H1 (cell line): Measurements from ENCODE around the gene CA10. TPM values are rescaled to one million over a fixed set of nuclear protein-coding genes. Genes with fewer than 3 reads are reported as not detected.

Source experiments
- CTCF ChIA-PET: fragments of 300-600 bp; sonication (Branson Sonifier 250); formaldehyde crosslinking; loops from one replicate; lab custom pipeline; 2021; ENCODE audit not compliant: partially characterized antibody; lab: Charles Lee
- POLR2A ChIA-PET: fragments of 300-600 bp; sonication (Branson Sonifier 250); formaldehyde crosslinking; loops from one replicate; lab custom pipeline; 2021; ENCODE audit warnings: inconsistent platforms; ENCODE audit not compliant: partially characterized antibody; lab: Charles Lee
- DNase-seq, 2 experiments: peaks; one replicate each; pipeline versions ENCODE4 v3.0.0 to v3.0.0-alpha.2; 2010 to 2022; ENCODE audit warnings: low spot score in 2 of 2, low read depth in 1 of 2, mixed read lengths in 1 of 2
- FAIRE-seq: peaks from 2 replicates; lab custom pipeline; 2011; peaks lifted over from hg19 to GRCh38; lab: Jason Lieb, UNC
- H2AFZ ChIP-seq: 2 replicates; pipeline ENCODE4 v1.8.1; 2012; ENCODE audit warnings: low read length, inconsistent platforms
- H2AK5ac ChIP-seq: 2 replicates; pipeline ENCODE4 v1.6.1; 2013; ENCODE audit warnings: low read depth, low read length
- H2BK120ac ChIP-seq: replicated peaks from 2 replicates; pipeline ENCODE3; 2013; ENCODE audit warnings: low read depth, low read length, inconsistent platforms
- H2BK12ac ChIP-seq: 2 replicates; pipeline ENCODE4 v1.6.1; 2013; ENCODE audit warnings: low read depth, low read length
- H2BK15ac ChIP-seq: 2 replicates; pipeline ENCODE4 v1.6.1; 2013; ENCODE audit warnings: low read length
- H2BK20ac ChIP-seq: 2 replicates; pipeline ENCODE4 v1.6.1; 2013; ENCODE audit warnings: low read length
- H2BK5ac ChIP-seq: 2 replicates; pipeline ENCODE4 v1.6.1; 2013; ENCODE audit warnings: low read depth, low read length
- H3K14ac ChIP-seq: 2 replicates; pipeline ENCODE4 v1.6.1; 2013; ENCODE audit warnings: inconsistent platforms; ENCODE audit not compliant: insufficient read length
- H3K18ac ChIP-seq: 2 replicates; pipeline ENCODE4 v1.6.1; 2013; ENCODE audit warnings: low read length; ENCODE audit errors: extremely low read depth
- H3K23ac ChIP-seq: 2 replicates; pipeline ENCODE4 v1.6.1; 2013; ENCODE audit warnings: inconsistent platforms; ENCODE audit not compliant: insufficient read length
- H3K23me2 ChIP-seq: 2 replicates; pipeline ENCODE4 v1.6.1; 2013; ENCODE audit warnings: low read depth, low read length
- H3K27ac ChIP-seq: 2 replicates; pipeline ENCODE4 v1.6.1; 2011; ENCODE audit warnings: low read depth, low read length, inconsistent platforms
- H3K27me3 ChIP-seq, 4 experiments: replicated peaks in 1 of 4; 1 replicate in 1 of 4; 2 replicates in 3 of 4; pipeline versions ENCODE4 v1.6.1 to v1.8.1; 2011 to 2013; ENCODE audit warnings: low read length in 3 of 4, mild to moderate bottlenecking in 3 of 4, inconsistent platforms in 2 of 4, mixed read lengths in 2 of 4, moderate library complexity in 1 of 4; ENCODE audit not compliant: control insufficient read depth in 3 of 4, insufficient read depth in 3 of 4; ENCODE audit errors: extremely low read depth in 1 of 4
- H3K36me3 ChIP-seq, 4 experiments: 2 replicates each; pipeline versions ENCODE4 v1.6.1 to v1.8.1; 2011 to 2013; ENCODE audit warnings: mild to moderate bottlenecking in 4 of 4, low read length in 3 of 4, moderate library complexity in 2 of 4, control low read depth in 1 of 4, inconsistent platforms in 1 of 4; ENCODE audit not compliant: insufficient read depth in 4 of 4, control insufficient read depth in 2 of 4
- H3K4ac ChIP-seq: replicated peaks from 2 replicates; pipeline ENCODE3; 2013; ENCODE audit warnings: low read length, low read depth, mixed read lengths, inconsistent platforms; ENCODE audit not compliant: insufficient read length
- H3K4me1 ChIP-seq, 4 experiments: replicated peaks in 1 of 4; 1 replicate in 1 of 4; 2 replicates in 3 of 4; pipeline versions ENCODE4 v1.6.1 to v1.8.1; 2011 to 2013; ENCODE audit warnings: low read length in 3 of 4, inconsistent platforms in 2 of 4, mixed read lengths in 1 of 4; ENCODE audit not compliant: insufficient read depth in 4 of 4, control insufficient read depth in 3 of 4
- H3K4me2 ChIP-seq, 2 experiments: 2 replicates each; pipeline versions ENCODE4 v1.6.1 to v1.8.1; 2011 to 2013; ENCODE audit warnings: low read depth in 2 of 2, low read length in 2 of 2, control low read depth in 1 of 2, inconsistent platforms in 1 of 2, mild to moderate bottlenecking in 1 of 2; ENCODE audit not compliant: insufficient read depth in 1 of 2
- H3K4me3 ChIP-seq, 4 experiments: fragments of 200-600, 300-600 bp in 1 of 4; sonication (generic), shearing (Covaris generic), sonication (Bioruptor Twin) in 1 of 4; 2 replicates each; pipeline versions ENCODE4 v1.5.1 to v1.8.1; 2011 to 2016; ENCODE audit warnings: low read length in 4 of 4, low read depth in 3 of 4, control low read depth in 2 of 4, inconsistent platforms in 2 of 4, mild to moderate bottlenecking in 2 of 4, mixed read lengths in 1 of 4, moderate library complexity in 1 of 4; ENCODE audit not compliant: insufficient read depth in 2 of 4; ENCODE audit errors: extremely low read depth in 1 of 4
- H3K56ac ChIP-seq: replicated peaks from 2 replicates; pipeline ENCODE3; 2013; ENCODE audit warnings: low read depth, mild to moderate bottlenecking, mixed read lengths, low read length, inconsistent platforms; ENCODE audit not compliant: insufficient read length
- H3K79me1 ChIP-seq: 2 replicates; pipeline ENCODE4 v1.6.1; 2013; ENCODE audit warnings: low read depth, low read length, control low read depth
- H3K79me2 ChIP-seq, 2 experiments: 2 replicates each; pipeline versions ENCODE4 v1.6.1 to v1.8.1; 2012 to 2013; ENCODE audit warnings: low read length in 2 of 2, mild to moderate bottlenecking in 2 of 2, inconsistent platforms in 1 of 2; ENCODE audit not compliant: insufficient read depth in 2 of 2, control insufficient read depth in 1 of 2
- H3K9ac ChIP-seq, 4 experiments: replicated peaks in 1 of 4; 1 replicate in 1 of 4; 2 replicates in 3 of 4; pipeline versions ENCODE4 v1.6.1 to v1.8.1; 2011 to 2013; ENCODE audit warnings: low read depth in 3 of 4, low read length in 3 of 4, control low read depth in 2 of 4, mild to moderate bottlenecking in 2 of 4, moderate library complexity in 2 of 4, inconsistent platforms in 1 of 4; ENCODE audit errors: extremely low read depth in 1 of 4
- H3K9me3 ChIP-seq, 2 experiments: 2 replicates each; pipeline versions ENCODE4 v1.6.1 to v1.8.1; 2012 to 2013; ENCODE audit warnings: mild to moderate bottlenecking in 2 of 2, moderate library complexity in 2 of 2, control low read depth in 1 of 2, inconsistent platforms in 1 of 2, low read depth in 1 of 2, low read length in 1 of 2, mixed read lengths in 1 of 2; ENCODE audit not compliant: insufficient read depth in 2 of 2
- H4K20me1 ChIP-seq, 2 experiments: replicated peaks in 1 of 2; 2 replicates each; pipeline versions ENCODE3 to v1.8.1; 2011 to 2013; ENCODE audit warnings: inconsistent platforms in 2 of 2, low read length in 2 of 2, mild to moderate bottlenecking in 1 of 2; ENCODE audit not compliant: insufficient read depth in 2 of 2, control insufficient read depth in 1 of 2
- H4K5ac ChIP-seq: 2 replicates; pipeline ENCODE4 v1.6.1; 2013; ENCODE audit warnings: low read length, low read depth, mixed read lengths, inconsistent platforms; ENCODE audit not compliant: insufficient read length
- H4K8ac ChIP-seq: 2 replicates; pipeline ENCODE4 v1.8.0; 2013; ENCODE audit warnings: mild to moderate bottlenecking, moderate library complexity, low read length, inconsistent platforms; ENCODE audit not compliant: insufficient read depth; ENCODE audit errors: extremely low read depth
- H4K91ac ChIP-seq: replicated peaks from 2 replicates; pipeline ENCODE3; 2013; ENCODE audit warnings: low read length, mixed read lengths, inconsistent platforms; ENCODE audit not compliant: insufficient read length
- CHD2 ChIP-seq: IDR thresholded peaks from 2 replicates; pipeline ENCODE4 v1.6.1; 2012; ENCODE audit warnings: low read length, improper control_type of control experiment
- MAFK ChIP-seq: IDR thresholded peaks from 2 replicates; pipeline ENCODE4 v1.6.1; 2012; ENCODE audit warnings: low read depth, mild to moderate bottlenecking, improper control_type of control experiment, low read length
- WGBS, 2 experiments: shearing (Covaris generic) in 1 of 2; methylation state at CpG; one replicate each; pipeline versions ENCODE4 v1.1.6 to v1.1.7; 2013 to 2015; ENCODE audit warnings: low lambda C conversion rate in 2 of 2, mixed read lengths in 2 of 2, inconsistent platforms in 1 of 2, low coverage in 1 of 2, missing lambda C conversion rate in 1 of 2; ENCODE audit not compliant: insufficient replicate concordance in 2 of 2, insufficient coverage in 1 of 2, insufficient read length in 1 of 2; ENCODE audit errors: extremely low coverage in 1 of 2, missing lambda C conversion rate in 1 of 2; 5-methylcytosine and 5-hydroxymethylcytosine counted together
- polyA plus RNA-seq, 7 experiments: library from polyadenylated mRNA; depleted of rRNA in 3 of 7; stranded (reverse) in 5 of 7; unstranded in 2 of 7; fragments of >200 nt in 5 of 7; fragments of 200-250 nt in 2 of 7; gene quantifications; 1 replicate in 5 of 7; 2 replicates in 1 of 7; 4 replicates in 1 of 7; pipeline versions ENCODE4 v1.2.1 to v1.2.3, GENCODE V29; 2011 to 2013; ENCODE audit warnings: missing spikeins in 2 of 7, mixed read lengths in 2 of 7
- total RNA-seq: library from RNA; stranded (reverse); fragmentation: NEBNext Ultra II Directional; extraction: Animal tissue kit (Norgen Biotek cat#: 25700); gene quantifications from 2 replicates; pipeline ENCODE4 v1.2.1, GENCODE V29; 2021

Gene CA10
- total and polyA plus RNA-seq, 2 of the 8 experiments (the other 6 are each of a cell fraction or from before 2014, with no cell fraction given), result 0.60 to 0.63 TPM

GRCh38 chr17:52011064-52011463, 147.4 kb downstream of the CA10 start:
- Histone ChIP-seq H3K14ac (no peak overlapping the region), H3K79me2 (no peaks in the 10 kb centered on the region), H3K27me3 (no peaks in the 10 kb centered on the region), H2BK20ac (no peak overlapping the region), H3K9ac (no peak overlapping the region), H3K56ac (no peak overlapping the region), H3K4me3 (no peak overlapping the region), H3K79me1 (no peaks in the 10 kb centered on the region), H3K23me2 (no peaks in the 10 kb centered on the region), H4K5ac (no peak overlapping the region), H2AK5ac (no peak overlapping the region), H3K18ac (no peak overlapping the region), H3K4ac (no peak overlapping the region), H3K36me3 (no peaks in the 10 kb centered on the region), H2BK12ac (no peak overlapping the region), H2BK15ac (no peak overlapping the region), H2BK120ac (no peak overlapping the region), H4K8ac (no peak overlapping the region), H3K27ac (no peak overlapping the region), H3K23ac (no peak overlapping the region), H2AFZ (no peak overlapping the region), H3K9me3 (no peaks in the 10 kb centered on the region), H4K91ac (no peak overlapping the region), H2BK5ac (no peak overlapping the region), H3K4me1 (no peaks in the 10 kb centered on the region), H3K4me2 (no peak overlapping the region), H4K20me1 (no peaks in the 10 kb centered on the region)
- ChIA-PET CTCF (no interaction called here), POLR2A (no interaction called here)
- DNase-seq (no peak), FAIRE-seq (no peak)
- TF ChIP-seq CHD2 (no peak), MAFK (peak; percentile 49; the same call in 1 of the 2 replicates)
- 96% methylated on average over 1 of the region's 1 CpG; no CpG with 5 or more reads in 1 of the 2 experiments for WGBS, 2 experiments
